Stimulated activated CD8-positive, alpha-beta memory T cell treated with anti-CD3 and anti-CD28 coated beads, Interleukin-4, amount 100 ng/mL, for 24 hours (primary cell): ENCODE measurements around the gene LAPTM5.

Experiments
- DNase-seq: peaks from one replicate; pipeline ENCODE4 v3.0.0-alpha.2; 2020; ENCODE audit warnings: low read depth

The LAPTM5 gene

GRCh38 chr1:30742300-30742962, 15.1 kb downstream of the LAPTM5 start:
- no peak for DNase-seq

GRCh38 chr1:30741239-30741894, 16.2 kb downstream of the LAPTM5 start:
- no peak for DNase-seq

- DNase-seq, result no peak
These were observed 17.0 kb downstream of the LAPTM5 start for GRCh38 chr1:30740251-30741238.

GRCh38 chr1:30739601-30740000, 18.0 kb downstream of the LAPTM5 start:
- DNase-seq, result no peak

- DNase-seq, result no peak
These were observed 18.6 kb downstream of the LAPTM5 start for GRCh38 chr1:30738715-30739559.

GRCh38 chr1:30738040-30738714, 19.4 kb downstream of the LAPTM5 start:
- DNase-seq, result no peak

- DNase-seq, result no peak
These were observed 20.1 kb downstream of the LAPTM5 start for GRCh38 chr1:30737357-30738039.

GRCh38 chr1:30735668-30736498, 21.7 kb downstream of the LAPTM5 start:
- DNase-seq, result no peak

GRCh38 chr1:30735124-30735523, 22.4 kb downstream of the LAPTM5 start:
- no peak for DNase-seq

GRCh38 chr1:30734580-30734979, 23.0 kb downstream of the LAPTM5 start:
- DNase-seq, result no peak

GRCh38 chr1:30734106-30734505, 23.5 kb downstream of the LAPTM5 start:
- DNase-seq, result no peak

- no peak for DNase-seq
These were observed 24.1 kb downstream of the LAPTM5 start for GRCh38 chr1:30733493-30733892.

GRCh38 chr1:30732277-30732996, 25.1 kb downstream of the LAPTM5 start:
- DNase-seq, result no peak

- no peak for DNase-seq
These were observed 25.7 kb downstream of the LAPTM5 start for GRCh38 chr1:30731806-30732276.

GRCh38 chr1:30731109-30731805, 26.3 kb downstream of the LAPTM5 start:
- DNase-seq, result no peak

GRCh38 chr1:30730346-30731108, 27.0 kb downstream of the LAPTM5 start:
- no peak for DNase-seq

GRCh38 chr1:30729901-30730300, 27.7 kb downstream of the LAPTM5 start:
- DNase-seq, result no peak
